AG04450 (cell line): ENCODE measurements around the gene ANGEL2. TPM values are rescaled to one million over a fixed set of nuclear protein-coding genes. Genes with fewer than 3 reads are reported as not detected.
"Not testable (repeated sequence)": the region's sequence is repeated elsewhere in the genome, so short reads cannot be mapped to it uniquely, and the experiment has no call there.

Experiments used
- CTCF ChIA-PET: fragments of 300-600, 350-600 bp; formaldehyde crosslinking; extraction: SDS; loops from one replicate; lab custom pipeline; 2022; ENCODE audit warnings: antibody characterized with exemption, inconsistent platforms; lab: Charles Lee
- POLR2A ChIA-PET: fragments of 350-600 bp; formaldehyde crosslinking; extraction: SDS; loops from one replicate; lab custom pipeline; 2021; ENCODE audit warnings: antibody characterized with exemption, inconsistent platforms; lab: Yijun Ruan, JAX
- DNase-seq: peaks from one replicate; pipeline ENCODE4 v3.0.0-alpha.2; 2011; ENCODE audit warnings: low read depth, low spot score
- H3K27ac ChIP-seq: one replicate; pipeline ENCODE4 v1.5.1; 2012; ENCODE audit warnings: low read depth, low read length, control low read depth
- H3K27me3 ChIP-seq: one replicate; pipeline ENCODE4 v1.6.0; 2012; ENCODE audit warnings: low read length; ENCODE audit not compliant: control insufficient read depth, insufficient read depth
- H3K4me3 ChIP-seq: 2 replicates; pipeline ENCODE4 v1.5.1; 2011; ENCODE audit warnings: mild to moderate bottlenecking, low read depth, low read length, control low read depth
- H3K9me3 ChIP-seq: 2 replicates; pipeline ENCODE4 v1.5.1; 2012; ENCODE audit warnings: low read length; ENCODE audit not compliant: control insufficient read depth, insufficient read depth
- CTCF ChIP-seq: IDR thresholded peaks from 2 replicates; pipeline ENCODE4 v1.5.1; 2011; ENCODE audit warnings: low read depth, low read length, control low read depth, inconsistent platforms
- polyA plus RNA-seq: library from polyadenylated mRNA; depleted of rRNA; stranded (reverse); fragments of >200 nt; gene quantifications from 2 replicates; pipeline ENCODE4 v1.2.3, GENCODE V29; 2011

Gene ANGEL2
- polyA plus RNA-seq, 1 experiment, result 30.6 TPM

- Histone ChIP-seq H3K9me3 (no peaks in the 10 kb centered on the region), H3K4me3 (no peak overlapping the region), H3K27ac (no peak overlapping the region), H3K27me3 (no peaks in the 10 kb centered on the region)
- no peak for DNase-seq
- POLR2A ChIA-PET, result no interaction called here
- TF ChIP-seq CTCF, result peak; percentile 78
- CTCF ChIA-PET, result interaction anchor here (0.5 to 4.8 kb wide), 20 partner anchors 8 to 353 kb away, joined by 3 to 22 read pairs (median 4); partner anchors contain the start of gene VASH2
Measured at GRCh38 chr1:212967801-212968200, 47.9 kb downstream of the ANGEL2 start.

DNA sequence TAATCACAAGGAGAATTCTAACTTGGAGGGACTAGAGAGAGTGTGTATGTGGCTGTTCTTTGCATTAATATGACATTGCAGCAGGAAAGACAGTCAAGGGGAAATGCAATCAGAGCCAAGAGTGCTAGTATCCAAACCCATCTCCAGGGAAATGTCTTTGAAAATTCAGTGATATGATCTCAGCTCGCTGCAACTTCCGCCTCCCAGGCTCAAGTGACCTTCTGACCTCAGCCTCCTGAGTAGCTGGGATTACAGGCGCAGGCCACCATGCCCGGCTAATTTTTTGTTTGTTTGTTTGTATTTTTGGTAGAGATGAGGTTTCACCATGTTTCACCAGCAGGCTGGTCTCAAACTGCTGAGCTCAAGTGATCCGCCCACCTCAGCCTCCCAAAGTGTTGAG is 49.1 kb downstream of the ANGEL2 start:
- H3K27me3 ChIP-seq, result no peaks in the 10 kb centered on the region
- POLR2A ChIA-PET, result interaction anchor here (0.7 kb wide), 1 partner anchor 13 kb away, joined by 3 read pairs; no protein-coding TSS in a partner anchor
- no peak for DNase-seq
- H3K9me3 ChIP-seq, result no peaks in the 10 kb centered on the region
- H3K27ac ChIP-seq, result no peak overlapping the region
- CTCF ChIA-PET, result interaction anchor here (0.8 to 4.8 kb wide), 6 partner anchors 9 to 511 kb away, joined by 3 to 22 read pairs (median 10); no protein-coding TSS in a partner anchor
- no peak for TF ChIP-seq CTCF
- H3K4me3 ChIP-seq, result no peak overlapping the region

GRCh38 chr1:212964993-212965392 is 50.7 kb downstream of the ANGEL2 start:
- H3K27me3 ChIP-seq, POLR2A ChIA-PET, H3K4me3 ChIP-seq, H3K9me3 ChIP-seq, H3K27ac ChIP-seq, DNase-seq: not testable (repeated sequence)
- CTCF ChIA-PET, result interaction anchor here (4.8 kb wide), 1 partner anchor 31 kb away, joined by 22 read pairs; no protein-coding TSS in a partner anchor

GRCh38 chr1:212964102-212964501 is 51.6 kb downstream of the ANGEL2 start:
- no peak for TF ChIP-seq CTCF
- ChIA-PET CTCF (interaction anchor here (0.5 kb wide), 1 partner anchor 55 kb away, joined by 3 read pairs; no protein-coding TSS in a partner anchor), POLR2A (interaction anchor here (0.6 kb wide), 1 partner anchor 1682 kb away, joined by 5 read pairs; no protein-coding TSS in a partner anchor)
- H3K4me3 ChIP-seq, result no peak overlapping the region
- H3K27me3 ChIP-seq, result no peaks in the 10 kb centered on the region
- no peak for DNase-seq
- H3K27ac ChIP-seq, result no peak overlapping the region
- no peaks in the 10 kb centered on the region; the same call in 1 of the 2 replicates for H3K9me3 ChIP-seq

GRCh38 chr1:212962509-212962908 is 53.2 kb downstream of the ANGEL2 start:
- POLR2A ChIA-PET, result no interaction called here
- no peak for TF ChIP-seq CTCF
- H3K9me3 ChIP-seq, result no peaks in the 10 kb centered on the region; the same call in 1 of the 2 replicates
- no peak for DNase-seq
- H3K27me3 ChIP-seq, result no peaks in the 10 kb centered on the region
- CTCF ChIA-PET, result no interaction called here
- H3K27ac ChIP-seq, result no peak overlapping the region
- no peak overlapping the region for H3K4me3 ChIP-seq
